HepG2 (cell line): ENCODE measurements around the gene CNOT2. TPM values are rescaled to one million over a fixed set of nuclear protein-coding genes. Genes with fewer than 3 reads are reported as not detected.

Experiments used
- ATAC-seq: fragments of 200-7000 bp; cut with Tn5 transposase; 3 replicates; pipeline ENCODE4 v1.9.1; 2020; ENCODE audit warnings: mild to moderate bottlenecking, moderate library complexity
- BruUV-seq: library from RNA; stranded (reverse); fragments of 400-500 nt; replicated peaks from 2 replicates; lab custom pipeline; 2021; lab: Mats Ljungman, UMichigan
- CTCF ChIA-PET: fragments of 300-600 bp; formaldehyde crosslinking; extraction: SDS; loops from one replicate; lab custom pipeline; 2021; ENCODE audit warnings: low total read pairs, inconsistent platforms, low intra/inter-chr PET ratio; lab: Yijun Ruan, JAX
- POLR2A ChIA-PET: fragments of 350-600 bp; sonication (Branson Sonifier 250); formaldehyde crosslinking; loops from one replicate; lab custom pipeline; 2020; ENCODE audit warnings: antibody characterized with exemption, inconsistent platforms; lab: Yijun Ruan, JAX
- DNase-seq: peaks from one replicate; pipeline ENCODE4 v3.0.0-alpha.2; 2015; ENCODE audit warnings: low spot score
- FAIRE-seq: peaks from 3 replicates; lab custom pipeline; 2011; peaks lifted over from hg19 to GRCh38; lab: Jason Lieb, UNC
- H2AFZ ChIP-seq: one replicate; pipeline ENCODE4 v1.6.1; 2011; ENCODE audit warnings: low read length, inconsistent platforms
- H3K27ac ChIP-seq: fragments of 300-600 bp; 3 replicates; pipeline ENCODE4 v1.8.0; 2011; ENCODE audit warnings: mixed run types, mild to moderate bottlenecking, mixed read lengths, low read length, inconsistent platforms; ENCODE audit not compliant: insufficient read depth; ENCODE audit errors: extremely low read length
- H3K27me3 ChIP-seq, 2 experiments: fragments of 200-600 bp in 1 of 2; 2 replicates in 1 of 2; 3 replicates in 1 of 2; pipeline versions ENCODE4 v1.6.0 to v1.8.0; 2011; ENCODE audit warnings: low read length in 2 of 2, mild to moderate bottlenecking in 2 of 2, moderate library complexity in 2 of 2, inconsistent platforms in 1 of 2; ENCODE audit not compliant: insufficient read depth in 2 of 2, control insufficient read depth in 1 of 2
- H3K36me3 ChIP-seq, 2 experiments: fragments of 200-600 bp in 1 of 2; replicated peaks in 1 of 2; 2 replicates in 1 of 2; 3 replicates in 1 of 2; pipeline versions ENCODE4 v1.5.1 to v1.8.0; 2011; ENCODE audit warnings: low read length in 2 of 2, inconsistent platforms in 1 of 2; ENCODE audit not compliant: insufficient read depth in 2 of 2, control insufficient read depth in 1 of 2
- H3K4me1 ChIP-seq: 2 replicates; pipeline ENCODE4 v1.5.1; 2012; ENCODE audit warnings: low read length, inconsistent platforms; ENCODE audit not compliant: insufficient read depth
- H3K4me2 ChIP-seq: 2 replicates; pipeline ENCODE4 v1.6.0; 2011; ENCODE audit warnings: low read depth, low read length, inconsistent platforms
- H3K4me3 ChIP-seq, 3 experiments: fragments of 200-600 bp in 1 of 3; sonication (generic), shearing (Covaris generic) in 1 of 3; replicated peaks in 1 of 3; 2 replicates each; pipeline ENCODE4 v1.5.1; 2011 to 2016; ENCODE audit warnings: low read length in 3 of 3, inconsistent platforms in 2 of 3, low read depth in 2 of 3, mild to moderate bottlenecking in 2 of 3, control low read depth in 1 of 3, mixed read lengths in 1 of 3; ENCODE audit not compliant: insufficient read depth in 1 of 3
- H3K79me2 ChIP-seq: one replicate; pipeline ENCODE4 v1.6.1; 2011; ENCODE audit warnings: low read length, inconsistent platforms; ENCODE audit not compliant: insufficient read depth
- H3K9ac ChIP-seq: 2 replicates; pipeline ENCODE4 v1.6.0; 2011; ENCODE audit warnings: mild to moderate bottlenecking, low read depth, low read length, inconsistent platforms; ENCODE audit not compliant: insufficient read depth
- H3K9me3 ChIP-seq: 2 replicates; pipeline ENCODE4 v1.5.1; 2012; ENCODE audit warnings: mild to moderate bottlenecking, low read length
- H4K20me1 ChIP-seq: 2 replicates; pipeline ENCODE4 v1.6.0; 2011; ENCODE audit warnings: inconsistent platforms, mild to moderate bottlenecking, low read length, moderate library complexity; ENCODE audit not compliant: insufficient read depth
- AHR ChIP-seq: IDR thresholded peaks from 2 replicates; pipeline ENCODE4 v1.6.1; 2018; ENCODE audit warnings: missing genetic modification reagents, missing compliant biosample characterization
- ARNT2 ChIP-seq: sonication (generic); formaldehyde crosslinking; IDR thresholded peaks from 2 replicates; pipeline ENCODE4 v1.8.0; 2022; ENCODE audit warnings: mild to moderate bottlenecking, low read depth, missing genetic modification reagents, moderate library complexity
- FOXP1 ChIP-seq, 2 experiments: fragments of 450-650 bp in 1 of 2; IDR thresholded peaks; 2 replicates each; pipeline ENCODE4 v1.6.1; 2017 to 2018; ENCODE audit warnings: antibody characterized with exemption in 1 of 2
- KDM1A ChIP-seq: IDR thresholded peaks from 2 replicates; pipeline ENCODE4 v1.6.1; 2016; ENCODE audit warnings: missing compliant biosample characterization
- MTF2 ChIP-seq: sonication (generic); formaldehyde crosslinking; IDR thresholded peaks from 2 replicates; pipeline ENCODE4 v1.5.0; 2020; ENCODE audit warnings: missing genetic modification reagents, borderline replicate concordance
- TEF ChIP-seq: sonication (generic); formaldehyde crosslinking; IDR thresholded peaks from 2 replicates; pipeline ENCODE4 v1.5.0; 2020; ENCODE audit warnings: missing genetic modification reagents
- ZBTB46 ChIP-seq: sonication (generic); formaldehyde crosslinking; IDR thresholded peaks from 2 replicates; pipeline ENCODE4 v1.4.0; 2020; ENCODE audit warnings: mild to moderate bottlenecking, missing genetic modification reagents, borderline replicate concordance
- ZNF207 ChIP-seq: fragments of 450-650 bp; IDR thresholded peaks from 2 replicates; pipeline ENCODE4 v1.6.1; 2016; ENCODE audit warnings: antibody characterized with exemption, borderline replicate concordance
- ZNF263 ChIP-seq: sonication (generic); formaldehyde crosslinking; IDR thresholded peaks from 2 replicates; pipeline ENCODE4 v1.4.0; 2020; ENCODE audit warnings: missing genetic modification reagents
- ZNF333 ChIP-seq: sonication (generic); formaldehyde crosslinking; IDR thresholded peaks from 2 replicates; pipeline ENCODE4 v1.4.0; 2020; ENCODE audit warnings: mild to moderate bottlenecking, missing genetic modification reagents, borderline replicate concordance
- WGBS: methylation state at CpG from one replicate; pipeline ENCODE4 v1.1.6; 2017; ENCODE audit warnings: low lambda C conversion rate; 5-methylcytosine and 5-hydroxymethylcytosine counted together
- in situ Hi-C: cut with HindIII; loops from 2 replicates; pipeline ENCODE4 v1.10.0; 2017; ENCODE audit warnings: low pct_unique_long_range_greater_than_20kb; ENCODE audit not compliant: extremely low pct_ligation_motif_present
- intact Hi-C: fragments of 100-400 bp; cut with micrococcal nuclease; formaldehyde crosslinking; loops from one replicate; pipeline ENCODE4 v1.10.0; 2022; ENCODE audit not compliant: unreplicated experiment
- polyA plus RNA-seq, 8 experiments: library from polyadenylated mRNA; depleted of rRNA in 3 of 8; stranded (reverse) in 7 of 8; unstranded in 1 of 8; fragments of >200 nt; fragmentation: Illumina TruSeq in 4 of 8; extraction: Trizol in 4 of 8; gene quantifications; 2 replicates each; pipeline versions ENCODE4 v1.2.1 to v1.2.3, GENCODE V29; 2011 to 2016; ENCODE audit warnings: low read depth in 4 of 8, missing spikeins in 1 of 8, mixed read lengths in 1 of 8; ENCODE audit not compliant: insufficient read depth in 1 of 8
- total RNA-seq, 5 experiments: library from RNA; depleted of rRNA; stranded (reverse); fragments of >200 nt; fragmentation: Illumina TruSeq; extraction: Trizol; gene quantifications; 2 replicates each; pipeline ENCODE4 v1.2.3, GENCODE V29; 2016; ENCODE audit warnings: low read depth in 1 of 5
- TF ChIP-seq, protein P1 (sequence below): sonication (generic); formaldehyde crosslinking; IDR thresholded peaks from 2 replicates; pipeline ENCODE4 v1.9.0; 2022; ENCODE audit warnings: missing genetic modification reagents, mild to moderate bottlenecking, borderline replicate concordance

CNOT2 gene
- total and polyA plus RNA-seq, 2 of the 13 experiments (the other 11 are each of a cell fraction or from before 2014, with no cell fraction given) = 54.5 to 76.6 TPM

- no TSS peak for BruUV-seq
- POLR2A ChIA-PET = no interaction called here
- in situ Hi-C loops = no loop called here
Observed at GRCh38 chr12:70227911-70228310, 15.3 kb upstream of the CNOT2 start.

More at GRCh38 chr12:70227911-70228310, 15.3 kb upstream of the CNOT2 start:
- Histone ChIP-seq H3K36me3 (no peaks in the 10 kb centered on the region), H3K4me3 (no peak overlapping the region), H4K20me1 (no peaks in the 10 kb centered on the region), H3K27ac (no peak overlapping the region), H3K4me1 (no peaks in the 10 kb centered on the region), H3K4me2 (no peak overlapping the region), H2AFZ (no peak overlapping the region), H3K27me3 (no peaks in the 10 kb centered on the region), H3K79me2 (no peaks in the 10 kb centered on the region), H3K9me3 (no peaks in the 10 kb centered on the region), H3K9ac (no peak overlapping the region)
- no peak for TF ChIP-seq ZNF263 (CRISPR knock-in tag)
- TF ChIP-seq TEF = no peak
- TF ChIP-seq ZNF333 (CRISPR knock-in tag) = no peak
- TF ChIP-seq FOXP1 (IDR thresholded peaks at IDR 0.05) = no peak
- TF ChIP-seq FOXP1 (CRISPR knock-in tag; IDR thresholded peaks at IDR 0.05) = no peak
- no peak for TF ChIP-seq ZNF207
- no peak for TF ChIP-seq KDM1A (CRISPR knock-in tag)
- no peak for TF ChIP-seq MTF2 (CRISPR knock-in tag)
- TF ChIP-seq ZBTB46 (CRISPR knock-in tag) = no peak
- TF ChIP-seq AHR = no peak
- TF ChIP-seq ARNT2 (CRISPR knock-in tag) = no peak
- TF ChIP-seq, protein P1, sequence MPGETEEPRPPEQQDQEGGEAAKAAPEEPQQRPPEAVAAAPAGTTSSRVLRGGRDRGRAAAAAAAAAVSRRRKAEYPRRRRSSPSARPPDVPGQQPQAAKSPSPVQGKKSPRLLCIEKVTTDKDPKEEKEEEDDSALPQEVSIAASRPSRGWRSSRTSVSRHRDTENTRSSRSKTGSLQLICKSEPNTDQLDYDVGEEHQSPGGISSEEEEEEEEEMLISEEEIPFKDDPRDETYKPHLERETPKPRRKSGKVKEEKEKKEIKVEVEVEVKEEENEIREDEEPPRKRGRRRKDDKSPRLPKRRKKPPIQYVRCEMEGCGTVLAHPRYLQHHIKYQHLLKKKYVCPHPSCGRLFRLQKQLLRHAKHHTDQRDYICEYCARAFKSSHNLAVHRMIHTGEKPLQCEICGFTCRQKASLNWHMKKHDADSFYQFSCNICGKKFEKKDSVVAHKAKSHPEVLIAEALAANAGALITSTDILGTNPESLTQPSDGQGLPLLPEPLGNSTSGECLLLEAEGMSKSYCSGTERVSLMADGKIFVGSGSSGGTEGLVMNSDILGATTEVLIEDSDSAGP = no peak
- FAIRE-seq (no peak), ATAC-seq (no peak), DNase-seq (no peak)
- CTCF ChIA-PET = no interaction called here
- 84% methylated on average over 2 of the region's 2 CpGs for WGBS
- intact Hi-C loops = no loop called here
